Left renal pelvis (tissue), 4 donors: ENCODE data around the gene TENT5A. TPM values are rescaled to one million over a fixed set of nuclear protein-coding genes. Genes with fewer than 3 reads are reported as not detected.
A peak's percentile ranks its signal among the peaks of the same experiment; 100 is the strongest.

Source experiments
- DNase-seq, 4 donors: peaks; one replicate each; pipeline ENCODE4 v3.0.0-alpha.2; 2013; ENCODE audit warnings: low read depth in 4 of 4, low spot score in 3 of 4
- polyA plus RNA-seq, 4 donors: library from polyadenylated mRNA; unstranded; fragments of 120-200 nt; gene quantifications; one replicate each; pipeline ENCODE4 v1.2.1, GENCODE V29; 2013; ENCODE audit not compliant: insufficient read length in 4 of 4

TENT5A gene
- polyA plus RNA-seq, 4 donors: 3.4 to 20.2 (median 6.7) TPM

GRCh38 chr6:81772741-81773140 lies 20.3 kb upstream of the TENT5A start:
- DNase-seq: no peak

- DNase-seq: no peak
These were observed 18.6 kb upstream of the TENT5A start for GRCh38 chr6:81771097-81771496.

GRCh38 chr6:81770381-81770780 lies 17.9 kb upstream of the TENT5A start:
- no peak for DNase-seq

GRCh38 chr6:81769824-81770223 lies 17.3 kb upstream of the TENT5A start:
- no peak for DNase-seq

GRCh38 chr6:81768150-81768942 lies 15.9 kb upstream of the TENT5A start:
- DNase-seq: no peak

GRCh38 chr6:81767163-81767891 lies 14.8 kb upstream of the TENT5A start:
- DNase-seq: no peak

- DNase-seq: no peak
These were observed 14.1 kb upstream of the TENT5A start for GRCh38 chr6:81766482-81767069.

GRCh38 chr6:81764531-81764930 lies 12.1 kb upstream of the TENT5A start:
- no peak for DNase-seq

- DNase-seq: no peak
These were observed 11.5 kb upstream of the TENT5A start for GRCh38 chr6:81763968-81764367.

GRCh38 chr6:81763051-81763450 lies 10.6 kb upstream of the TENT5A start:
- no peak for DNase-seq

GRCh38 chr6:81762606-81763005 lies 10.1 kb upstream of the TENT5A start:
- no peak for DNase-seq

- no peak for DNase-seq
These were observed 9.7 kb upstream of the TENT5A start for GRCh38 chr6:81762132-81762531.

- DNase-seq: no peak
These were observed 8.7 kb upstream of the TENT5A start for GRCh38 chr6:81761197-81761596.

- no peak for DNase-seq
These were observed 7.3 kb upstream of the TENT5A start for GRCh38 chr6:81759782-81760181.

- no peak for DNase-seq
These were observed 5.7 kb upstream of the TENT5A start for GRCh38 chr6:81758221-81758620.

GRCh38 chr6:81756690-81757089 lies 4.2 kb upstream of the TENT5A start:
- DNase-seq: no peak

GRCh38 chr6:81755551-81755950 lies 3.1 kb upstream of the TENT5A start:
- DNase-seq: no peak

- no peak for DNase-seq
These were observed 2.4 kb upstream of the TENT5A start for GRCh38 chr6:81754906-81755305.

- peak in 3 of 4 donors; percentile 29 to 49 (median 38) for DNase-seq
These were observed 1.5 kb upstream of the TENT5A start for GRCh38 chr6:81753711-81754577.

GRCh38 chr6:81752921-81753710 lies 635 bp upstream of the TENT5A start:
- peak; percentile 37 to 66 (median 54) for DNase-seq
